Parathyroid adenoma (tissue), 2 donors: ENCODE measurements around the gene DHH.
A peak's percentile ranks its signal among the peaks of the same experiment; 100 is the strongest.
"Not testable (repeated sequence)": the region's sequence is repeated elsewhere in the genome, so short reads cannot be mapped to it uniquely, and the experiment has no call there.

Source experiments
- H2AFZ ChIP-seq: fragments of 300-600 bp; sonication (generic); one replicate; pipeline ENCODE4 v1.7.0; 2017; ENCODE audit warnings: antibody characterized with exemption, mild to moderate bottlenecking
- H3K27ac ChIP-seq: fragments of 300-600 bp; sonication (generic); one replicate; pipeline ENCODE4 v1.7.0; 2017
- H3K27me3 ChIP-seq: fragments of 300-600 bp; sonication (generic); one replicate; pipeline ENCODE4 v1.7.0; 2017; ENCODE audit warnings: low read length; ENCODE audit not compliant: control insufficient read depth, insufficient read depth
- H3K36me3 ChIP-seq: fragments of 300-600 bp; sonication (generic); one replicate; pipeline ENCODE4 v1.7.0; 2017; ENCODE audit warnings: low read length; ENCODE audit not compliant: control insufficient read depth, insufficient read depth
- H3K4me1 ChIP-seq: fragments of 300-600 bp; sonication (generic); one replicate; pipeline ENCODE4 v1.7.0; 2017; ENCODE audit warnings: control low read depth
- H3K4me2 ChIP-seq: fragments of 300-600 bp; sonication (generic); one replicate; pipeline ENCODE4 v1.7.0; 2017; ENCODE audit warnings: low read length
- H3K4me3 ChIP-seq: fragments of 300-600 bp; sonication (generic); one replicate; pipeline ENCODE4 v1.7.0; 2017; ENCODE audit warnings: low read depth, low read length
- H3K79me2 ChIP-seq: fragments of 300-600 bp; sonication (generic); one replicate; pipeline ENCODE4 v1.7.0; 2017; ENCODE audit warnings: control low read depth
- H3K9ac ChIP-seq: fragments of 300-600 bp; sonication (generic); one replicate; pipeline ENCODE4 v1.7.0; 2017; ENCODE audit warnings: mild to moderate bottlenecking
- H3K9me3 ChIP-seq: fragments of 300-600 bp; sonication (generic); one replicate; pipeline ENCODE4 v1.7.0; 2017; ENCODE audit warnings: low read length; ENCODE audit not compliant: control insufficient read depth
- TF ChIP-seq, protein P1 (sequence below): fragments of 300-600 bp; sonication (generic); IDR thresholded peaks from one replicate; pipeline ENCODE4 v1.7.0; 2017; ENCODE audit warnings: antibody characterized with exemption, mild to moderate bottlenecking
- donor health status: primary hyperparathyroidism.

The DHH gene

DNA sequence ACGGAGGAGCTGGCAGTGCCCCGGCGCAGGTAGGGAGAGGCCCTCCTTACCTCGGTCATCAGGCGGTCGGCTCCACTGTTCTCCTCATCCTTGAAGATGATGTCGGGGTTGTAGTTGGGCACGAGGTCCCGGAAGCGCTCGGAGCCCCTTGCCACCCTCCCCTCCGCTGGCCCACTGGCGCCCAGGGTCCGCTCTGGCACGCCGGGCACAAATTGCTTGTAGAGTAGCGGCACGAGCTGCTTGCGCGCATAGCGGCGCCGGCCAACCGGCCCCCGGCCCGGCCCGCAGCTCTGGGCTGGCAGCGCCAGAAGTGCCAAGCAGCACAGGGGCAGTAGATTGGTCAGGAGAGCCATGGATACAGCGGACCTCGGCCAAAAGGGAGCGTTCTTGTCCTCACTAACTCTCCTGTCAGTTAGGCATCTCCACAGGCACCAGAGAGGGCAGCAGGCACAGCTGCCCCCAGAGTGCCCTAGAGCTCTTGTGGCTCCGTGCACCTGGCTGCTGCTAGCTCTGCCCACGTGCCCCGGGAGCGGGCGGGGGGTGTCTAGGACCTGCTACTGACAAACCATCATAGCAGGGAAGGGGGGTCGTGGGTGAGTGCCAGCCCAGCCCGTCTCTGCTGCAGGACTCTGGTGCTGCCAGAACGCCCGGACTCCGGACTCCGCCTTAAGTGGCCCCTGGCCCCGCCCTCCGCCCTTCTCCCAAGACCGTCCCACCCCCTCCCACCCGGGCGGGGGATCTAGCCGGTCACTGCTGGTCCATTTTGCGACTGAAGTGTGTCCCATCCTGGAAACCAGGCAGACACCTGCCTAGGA is at the start of gene DHH:
DHH (minus strand) TSS at position 642 of the 815 bp plus-strand sequence; CDS start at position 353, 289 bp downstream.
- H2AFZ ChIP-seq = peak within 1 kb of the TSS; percentile 43
- H3K4me3 ChIP-seq = no peak within 1 kb of the TSS

GRCh38 chr12:49144384-49144783 is 49.8 kb upstream of the DHH start:
- no peaks in the 10 kb centered on the region for H3K36me3 ChIP-seq
- H3K27ac ChIP-seq = no peak overlapping the region
- no peaks in the 10 kb centered on the region for H3K4me1 ChIP-seq
- no peak overlapping the region for H3K9ac ChIP-seq
- H3K4me2 ChIP-seq = no peak overlapping the region
- no peak overlapping the region for H2AFZ ChIP-seq
- no peaks in the 10 kb centered on the region for H3K27me3 ChIP-seq
- peaks cover 5% of the 10 kb centered on the region for H3K79me2 ChIP-seq
- TF ChIP-seq, protein P1, sequence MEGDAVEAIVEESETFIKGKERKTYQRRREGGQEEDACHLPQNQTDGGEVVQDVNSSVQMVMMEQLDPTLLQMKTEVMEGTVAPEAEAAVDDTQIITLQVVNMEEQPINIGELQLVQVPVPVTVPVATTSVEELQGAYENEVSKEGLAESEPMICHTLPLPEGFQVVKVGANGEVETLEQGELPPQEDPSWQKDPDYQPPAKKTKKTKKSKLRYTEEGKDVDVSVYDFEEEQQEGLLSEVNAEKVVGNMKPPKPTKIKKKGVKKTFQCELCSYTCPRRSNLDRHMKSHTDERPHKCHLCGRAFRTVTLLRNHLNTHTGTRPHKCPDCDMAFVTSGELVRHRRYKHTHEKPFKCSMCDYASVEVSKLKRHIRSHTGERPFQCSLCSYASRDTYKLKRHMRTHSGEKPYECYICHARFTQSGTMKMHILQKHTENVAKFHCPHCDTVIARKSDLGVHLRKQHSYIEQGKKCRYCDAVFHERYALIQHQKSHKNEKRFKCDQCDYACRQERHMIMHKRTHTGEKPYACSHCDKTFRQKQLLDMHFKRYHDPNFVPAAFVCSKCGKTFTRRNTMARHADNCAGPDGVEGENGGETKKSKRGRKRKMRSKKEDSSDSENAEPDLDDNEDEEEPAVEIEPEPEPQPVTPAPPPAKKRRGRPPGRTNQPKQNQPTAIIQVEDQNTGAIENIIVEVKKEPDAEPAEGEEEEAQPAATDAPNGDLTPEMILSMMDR = no peak
- H3K4me3 ChIP-seq = no peak overlapping the region
- no peaks in the 10 kb centered on the region for H3K9me3 ChIP-seq

More for the DNA sequence above, at the start of gene DHH:
- Histone ChIP-seq H3K9me3 (no peaks in the 10 kb centered on the region), H3K79me2 (no peaks in the 10 kb centered on the region), H3K36me3 (no peaks in the 10 kb centered on the region), H3K27me3 (peaks cover 23% of the 10 kb centered on the region), H3K27ac (no peak within 1 kb of the TSS), H3K4me1 (peaks cover 9% of the 10 kb centered on the region), H3K9ac (no peak within 1 kb of the TSS), H3K4me2 (peak within 1 kb of the TSS; percentile 61)
- TF ChIP-seq, protein P1 = no peak

DNA sequence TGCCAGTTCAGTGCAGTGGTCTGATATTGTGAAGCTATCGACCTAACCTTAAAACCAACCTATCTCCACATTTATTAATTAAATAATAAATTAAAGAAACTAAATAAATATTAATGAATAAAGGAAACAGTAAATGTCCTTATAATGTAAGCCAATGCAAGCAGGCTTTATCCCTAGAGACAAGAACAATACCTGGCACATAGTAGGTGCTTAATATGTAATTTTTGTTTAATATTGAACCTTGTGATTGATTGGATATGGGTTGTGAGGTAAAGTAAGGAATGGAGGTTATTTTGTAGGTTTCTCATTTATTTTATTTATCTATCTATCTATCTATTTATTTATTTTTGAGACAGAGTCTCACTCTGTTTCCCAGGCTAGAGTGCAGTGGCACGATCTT is 44.4 kb upstream of the DHH start:
- H3K9me3 ChIP-seq = no peaks in the 10 kb centered on the region
- H3K4me3 ChIP-seq = no peak overlapping the region
- no peaks in the 10 kb centered on the region for H3K36me3 ChIP-seq
- peaks cover 5% of the 10 kb centered on the region for H3K79me2 ChIP-seq
- no peak overlapping the region for H3K27ac ChIP-seq
- H3K9ac ChIP-seq = no peak overlapping the region
- H3K4me1 ChIP-seq = no peaks in the 10 kb centered on the region
- no peaks in the 10 kb centered on the region for H3K27me3 ChIP-seq
- no peak overlapping the region for H3K4me2 ChIP-seq
- H2AFZ ChIP-seq = no peak overlapping the region
- TF ChIP-seq, protein P1 = no peak

DNA sequence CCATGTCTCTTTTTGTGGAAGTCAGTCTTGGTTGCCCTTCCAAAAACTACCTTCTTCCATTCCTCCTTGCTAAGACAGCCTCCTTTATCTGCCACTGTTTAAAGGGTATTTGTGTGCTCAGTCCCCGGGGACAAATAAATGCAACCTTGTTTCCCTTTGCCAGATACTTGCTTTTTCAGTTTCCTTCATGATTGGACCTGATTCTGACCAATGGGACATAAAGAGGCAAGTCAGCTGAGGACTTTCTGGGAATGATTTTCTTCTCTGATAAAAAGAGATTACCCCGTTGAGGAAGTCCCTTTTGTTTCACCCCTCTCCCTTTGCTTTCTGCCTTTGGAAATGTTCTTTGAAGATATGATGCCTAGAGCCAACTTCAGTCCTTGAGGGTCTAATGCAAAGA is 44.0 kb upstream of the DHH start:
- Histone ChIP-seq H3K4me1 (no peaks in the 10 kb centered on the region), H2AFZ (no peak overlapping the region), H3K36me3 (no peaks in the 10 kb centered on the region), H3K27ac (no peak overlapping the region), H3K27me3 (no peaks in the 10 kb centered on the region), H3K9ac (no peak overlapping the region), H3K4me3 (no peak overlapping the region), H3K79me2 (peaks cover 7% of the 10 kb centered on the region), H3K4me2 (no peak overlapping the region), H3K9me3 (no peaks in the 10 kb centered on the region)
- TF ChIP-seq, protein P1 = no peak

- Histone ChIP-seq H3K79me2 (peaks cover 7% of the 10 kb centered on the region), H3K27me3 (no peaks in the 10 kb centered on the region), H3K27ac (no peak overlapping the region), H3K4me3 (no peak overlapping the region), H3K36me3 (no peaks in the 10 kb centered on the region), H3K9me3 (no peaks in the 10 kb centered on the region), H3K9ac (no peak overlapping the region), H2AFZ (no peak overlapping the region), H3K4me1 (no peaks in the 10 kb centered on the region), H3K4me2 (no peak overlapping the region)
- TF ChIP-seq, protein P1 = no peak
Measured at GRCh38 chr12:49137476-49137875, 42.9 kb upstream of the DHH start.

DNA sequence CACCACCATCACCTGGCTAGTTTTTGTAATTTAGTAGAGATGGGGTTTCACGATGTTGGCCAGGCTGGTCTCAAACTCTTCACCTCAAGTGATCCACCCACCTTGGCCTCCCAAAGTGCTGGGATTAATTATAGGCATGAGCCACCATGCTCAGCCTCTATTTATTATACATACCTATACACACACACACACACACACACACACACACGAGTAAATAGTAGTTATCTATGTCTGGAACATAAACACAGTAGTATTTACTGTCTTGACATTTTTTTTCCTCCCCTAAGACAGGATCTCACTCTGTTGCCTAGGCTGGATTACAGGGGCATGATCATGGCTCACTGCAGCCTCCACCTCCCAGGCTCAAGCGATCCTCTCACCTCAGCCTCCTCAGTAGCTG is 42.4 kb upstream of the DHH start:
- not testable (repeated sequence) for H3K27ac ChIP-seq, H3K4me1 ChIP-seq

More for the DNA sequence above, 42.4 kb upstream of the DHH start:
- H3K4me2 ChIP-seq, H3K36me3 ChIP-seq, H3K9ac ChIP-seq, H3K4me3 ChIP-seq, H3K9me3 ChIP-seq, H3K27me3 ChIP-seq, H2AFZ ChIP-seq, H3K79me2 ChIP-seq: not testable (repeated sequence)
